Naive thymus-derived CD4-positive, alpha-beta T cell (primary cell): Measurements from ENCODE around the gene MTG1. TPM values are rescaled to one million over a fixed set of nuclear protein-coding genes. Genes with fewer than 3 reads are reported as not detected.
A peak's percentile ranks its signal among the peaks of the same experiment; 100 is the strongest.
"Not testable (repeated sequence)": the region's sequence is repeated elsewhere in the genome, so short reads cannot be mapped to it uniquely, and the experiment has no call there.

Experiments used
- ATAC-seq: fragments of 150-1000 bp; cut with Tn5 transposase; 2 replicates; pipeline ENCODE4 v1.10.0; 2021; ENCODE audit warnings: mild to moderate bottlenecking, moderate library complexity
- CTCF ChIA-PET: fragments of 350-600 bp; sonication (Branson Sonifier 250); formaldehyde crosslinking; loops from one replicate; lab custom pipeline; 2021; ENCODE audit warnings: antibody characterized with exemption; lab: Charles Lee
- POLR2A ChIA-PET: fragments of 350-600 bp; sonication (Branson Sonifier 250); formaldehyde crosslinking; loops from one replicate; lab custom pipeline; 2021; ENCODE audit warnings: antibody characterized with exemption, inconsistent platforms; lab: Charles Lee
- DNase-seq, 9 donors: peaks; one replicate each; pipeline versions ENCODE4 v3.0.0 to v3.0.0-alpha.2; 2020 to 2022; ENCODE audit warnings: mixed read lengths in 1 of 9
- H3K27ac ChIP-seq: one replicate; pipeline ENCODE4 v1.7.0; 2013; ENCODE audit warnings: mild to moderate bottlenecking, low read depth, low read length, moderate library complexity
- H3K27me3 ChIP-seq, 2 donors: one replicate each; pipeline ENCODE4 v1.7.0; 2013; ENCODE audit warnings: low read length in 2 of 2, mild to moderate bottlenecking in 2 of 2, moderate library complexity in 2 of 2; ENCODE audit not compliant: control insufficient read depth in 2 of 2, insufficient read depth in 2 of 2
- H3K36me3 ChIP-seq, 3 experiments: 1 replicate in 2 of 3; 2 replicates in 1 of 3; pipeline ENCODE4 v1.7.0; 2013; ENCODE audit warnings: low read length in 3 of 3, mild to moderate bottlenecking in 3 of 3, moderate library complexity in 1 of 3; ENCODE audit not compliant: insufficient read depth in 3 of 3, control insufficient read depth in 2 of 3
- H3K4me1 ChIP-seq, 2 donors: one replicate each; pipeline ENCODE4 v1.7.0; 2013; ENCODE audit warnings: low read length in 2 of 2, mild to moderate bottlenecking in 2 of 2, moderate library complexity in 1 of 2; ENCODE audit not compliant: control insufficient read depth in 2 of 2, insufficient read depth in 2 of 2
- H3K4me3 ChIP-seq: 2 replicates; pipeline ENCODE4 v1.7.0; 2013; ENCODE audit warnings: mild to moderate bottlenecking, low read length
- H3K9me3 ChIP-seq, 3 experiments: 1 replicate in 2 of 3; 2 replicates in 1 of 3; pipeline ENCODE4 v1.7.0; 2013; ENCODE audit warnings: low read length in 3 of 3; ENCODE audit not compliant: control insufficient read depth in 2 of 3
- H3K27ac Mint-ChIP-seq, 9 donors: one replicate each; pipeline ENCODE4 v1.8.0; 2020 to 2022; ENCODE audit warnings: mixed read lengths in 9 of 9, mild to moderate bottlenecking in 8 of 9, moderate library complexity in 5 of 9, inconsistent platforms in 2 of 9
- H3K27me3 Mint-ChIP-seq, 5 donors: one replicate each; pipeline ENCODE4 v1.8.0; 2021 to 2022; ENCODE audit warnings: mixed read lengths in 5 of 5, mild to moderate bottlenecking in 1 of 5
- H3K36me3 Mint-ChIP-seq, 5 donors: one replicate each; pipeline ENCODE4 v1.8.0; 2020 to 2022; ENCODE audit warnings: mixed read lengths in 5 of 5, mild to moderate bottlenecking in 3 of 5, inconsistent platforms in 1 of 5
- H3K4me1 Mint-ChIP-seq, 7 donors: one replicate each; pipeline ENCODE4 v1.8.0; 2020 to 2022; ENCODE audit warnings: mixed read lengths in 7 of 7, mild to moderate bottlenecking in 3 of 7, inconsistent platforms in 1 of 7
- H3K4me3 Mint-ChIP-seq, 10 donors: one replicate each; pipeline ENCODE4 v1.8.0; 2020 to 2022; ENCODE audit warnings: mild to moderate bottlenecking in 10 of 10, mixed read lengths in 10 of 10, moderate library complexity in 6 of 10, inconsistent platforms in 2 of 10
- H3K9me3 Mint-ChIP-seq, 11 donors: one replicate each; pipeline ENCODE4 v1.8.0; 2020 to 2022; ENCODE audit warnings: mixed read lengths in 11 of 11, mild to moderate bottlenecking in 4 of 11, inconsistent platforms in 1 of 11, moderate library complexity in 1 of 11
- intact Hi-C, 2 donors: fragments of 100-400 bp; cut with micrococcal nuclease; formaldehyde crosslinking; loops; one replicate each; pipeline ENCODE4 v1.15.1; 2023
- polyA plus RNA-seq, 2 donors: library from polyadenylated mRNA; unstranded; fragments of 300-500 nt; fragmentation: Illumina TruSeq; gene quantifications; one replicate each; pipeline ENCODE4 v1.2.3, GENCODE V29; 2021
- total RNA-seq, 6 experiments: library from RNA in 5 of 6; stranded (reverse) in 5 of 6; gene quantifications; 1 replicate in 5 of 6; 2 replicates in 1 of 6; pipeline ENCODE4 v1.2.3 and lab custom pipeline; 2021 to 2026

Gene MTG1
- total and polyA plus RNA-seq, 7 experiments from 2014 or later = 25.6 to 67.1 (median 51.2) TPM

GRCh38 chr10:133405844-133406527, 12.0 kb downstream of the MTG1 start:
- Mint-ChIP-seq H3K27me3 (no peaks in the 10 kb centered on the region), H3K27ac (no peak overlapping the region), H3K4me1 (peaks cover 26 to 56% (median 35%) of the 10 kb centered on the region in 7 donors), H3K36me3 (peaks cover 29 to 84% (median 72%) of the 10 kb centered on the region in 5 donors), H3K4me3 (no peak overlapping the region), H3K9me3 (peaks cover 0 to 23% (median 8%) of the 10 kb centered on the region in 11 donors)
- H3K27me3 ChIP-seq = no peaks in the 10 kb centered on the region
- no peak for DNase-seq
- peaks cover 0 to 7% (median 0%) of the 10 kb centered on the region in 3 experiments for H3K9me3 ChIP-seq
- no peak overlapping the region for H3K4me3 ChIP-seq
- ATAC-seq = no peak
- H3K4me1 ChIP-seq = no peaks in the 10 kb centered on the region
- POLR2A ChIA-PET = no interaction called here
- H3K36me3 ChIP-seq = peaks cover 5 to 71% (median 9%) of the 10 kb centered on the region in 3 experiments
- CTCF ChIA-PET = no interaction called here
- H3K27ac ChIP-seq = no peak overlapping the region
- intact Hi-C loops = no loop called here

- intact Hi-C loops = no loop called here
- peaks cover 49 to 85% (median 80%) of the 10 kb centered on the region in 5 donors for H3K36me3 Mint-ChIP-seq
- DNase-seq (no peak), ATAC-seq (no peak)
- POLR2A ChIA-PET = interaction anchor here (0.7 kb wide), 2 partner anchors 20 to 90 kb away, joined by 3 to 4 read pairs; no protein-coding TSS in a partner anchor
- H3K9me3 Mint-ChIP-seq = peaks cover 0 to 59% (median 28%) of the 10 kb centered on the region in 11 donors
- H3K27me3 Mint-ChIP-seq = no peaks in the 10 kb centered on the region
- H3K4me1 Mint-ChIP-seq = peaks cover 10 to 34% (median 18%) of the 10 kb centered on the region in 7 donors
- H3K4me1 ChIP-seq = no peaks in the 10 kb centered on the region
- H3K27ac ChIP-seq = no peak overlapping the region
- no peak overlapping the region for H3K4me3 Mint-ChIP-seq
- CTCF ChIA-PET = no interaction called here
- no peak overlapping the region for H3K4me3 ChIP-seq
- H3K27me3 ChIP-seq = no peaks in the 10 kb centered on the region
- peaks cover 0 to 23% (median 12%) of the 10 kb centered on the region in 3 experiments for H3K9me3 ChIP-seq
- peaks cover 18 to 63% (median 23%) of the 10 kb centered on the region in 3 experiments for H3K36me3 ChIP-seq
- peak overlapping the region in 2 of 9 donors; percentile 45 to 64 for H3K27ac Mint-ChIP-seq
Observed at GRCh38 chr10:133411523-133412380, 17.8 kb downstream of the MTG1 start.

DNA sequence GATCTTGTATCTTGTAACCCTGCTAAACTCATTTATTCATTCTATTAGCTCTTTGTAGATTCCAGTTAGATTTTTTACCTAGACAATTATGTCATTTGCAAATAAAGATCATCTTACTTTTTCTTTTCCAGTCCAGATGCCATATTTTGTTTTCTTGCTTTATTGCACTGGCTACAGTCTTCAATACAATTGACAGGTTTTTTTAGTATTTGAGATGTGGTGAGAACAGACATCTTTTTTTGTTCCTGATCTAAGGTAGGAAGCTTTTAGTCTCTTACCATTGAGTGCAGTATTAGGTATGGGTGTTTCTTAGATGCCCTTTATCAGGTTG, 18.4 kb downstream of the MTG1 start:
- Mint-ChIP-seq H3K4me3 (no peak overlapping the region), H3K36me3 (peaks cover 49 to 79% (median 74%) of the 10 kb centered on the region in 5 donors), H3K4me1 (peaks cover 4 to 29% (median 18%) of the 10 kb centered on the region in 7 donors), H3K27me3 (no peaks in the 10 kb centered on the region), H3K27ac (no peak overlapping the region), H3K9me3 (peaks cover 0 to 59% (median 28%) of the 10 kb centered on the region in 11 donors)
- POLR2A ChIA-PET = interaction anchor here (0.7 kb wide), 1 partner anchor 89 kb away, joined by 3 read pairs; no protein-coding TSS in a partner anchor
- intact Hi-C loops = no loop called here
- Histone ChIP-seq H3K4me3 (no peak overlapping the region), H3K27me3 (no peaks in the 10 kb centered on the region), H3K27ac (no peak overlapping the region), H3K4me1 (no peaks in the 10 kb centered on the region), H3K36me3 (peaks cover 18 to 63% (median 23%) of the 10 kb centered on the region in 3 experiments), H3K9me3 (peaks cover 0 to 23% (median 12%) of the 10 kb centered on the region in 3 experiments)
- DNase-seq (no peak), ATAC-seq (no peak)
- CTCF ChIA-PET = no interaction called here

- H3K27me3 ChIP-seq, ATAC-seq, H3K4me1 ChIP-seq, H3K27ac Mint-ChIP-seq, H3K27ac ChIP-seq, CTCF ChIA-PET, H3K27me3 Mint-ChIP-seq, H3K4me3 Mint-ChIP-seq, H3K4me3 ChIP-seq, intact Hi-C loops, POLR2A ChIA-PET, DNase-seq: not testable (repeated sequence)
- Mint-ChIP-seq H3K4me1 (peaks cover 2 to 12% (median 4%) of the 10 kb centered on the region in 7 donors), H3K9me3 (peaks cover 0 to 49% (median 23%) of the 10 kb centered on the region in 11 donors), H3K36me3 (peaks cover 40 to 63% (median 58%) of the 10 kb centered on the region in 5 donors)
- peaks cover 18 to 66% (median 23%) of the 10 kb centered on the region in 3 experiments for H3K36me3 ChIP-seq
- H3K9me3 ChIP-seq = peaks cover 0 to 23% (median 12%) of the 10 kb centered on the region in 3 experiments
Observed at GRCh38 chr10:133414401-133414800, 20.4 kb downstream of the MTG1 start.

- no peak for DNase-seq
- CTCF ChIA-PET = no interaction called here
- H3K27me3 ChIP-seq = no peaks in the 10 kb centered on the region
Observed at GRCh38 chr10:133415752-133416151, 21.8 kb downstream of the MTG1 start.

DNA sequence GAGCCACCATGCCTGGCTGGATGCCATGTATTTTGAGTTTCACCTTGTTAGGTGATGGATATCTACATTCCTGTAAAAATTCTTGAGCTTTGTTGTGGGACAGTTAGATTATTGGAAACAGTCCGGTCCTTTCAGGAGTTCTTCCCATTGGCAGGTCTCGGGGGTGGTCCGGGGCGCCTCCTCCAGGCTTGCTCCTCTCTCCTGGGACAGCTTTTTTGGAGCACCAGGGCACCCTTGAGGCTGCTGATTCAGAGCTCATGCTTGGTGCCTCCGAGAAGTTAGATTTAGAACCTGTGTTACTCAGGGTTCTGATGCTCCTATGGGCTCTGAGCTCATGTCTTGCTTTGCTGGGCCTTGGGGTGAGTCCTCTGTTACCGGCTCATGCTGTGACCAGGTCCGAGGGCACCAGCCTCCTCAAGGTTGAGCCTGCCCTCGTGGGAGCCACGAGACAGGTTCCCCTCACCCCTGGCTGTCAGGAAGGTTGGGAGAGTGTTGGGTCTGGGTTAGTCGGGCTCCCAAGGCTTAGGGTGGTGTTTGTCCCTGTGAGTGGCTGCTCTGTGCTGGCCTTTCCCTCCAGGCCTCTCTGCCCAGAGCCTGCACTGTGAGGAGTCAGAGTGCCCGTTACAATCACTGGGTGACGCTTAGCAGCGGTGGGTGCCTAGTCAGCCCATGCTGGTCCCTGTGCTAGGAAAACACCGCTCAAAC, 24.5 kb downstream of the MTG1 start:
- no peak for ATAC-seq
- CTCF ChIA-PET = no interaction called here

More at GRCh38 chr10:133415752-133416151, 21.8 kb downstream of the MTG1 start:
- H3K36me3 Mint-ChIP-seq = peaks cover 37 to 51% (median 45%) of the 10 kb centered on the region in 5 donors
- ATAC-seq = no peak
- no peaks in the 10 kb centered on the region for H3K27me3 Mint-ChIP-seq
- H3K4me3 Mint-ChIP-seq = no peak overlapping the region
- Histone ChIP-seq H3K36me3 (peaks cover 15 to 66% (median 20%) of the 10 kb centered on the region in 3 experiments), H3K27ac (no peak overlapping the region), H3K9me3 (peaks cover 0 to 18% (median 12%) of the 10 kb centered on the region in 3 experiments), H3K4me1 (no peaks in the 10 kb centered on the region), H3K4me3 (no peak overlapping the region)
- H3K27ac Mint-ChIP-seq = no peak overlapping the region
- H3K9me3 Mint-ChIP-seq = peaks cover 0 to 39% (median 21%) of the 10 kb centered on the region in 11 donors
- POLR2A ChIA-PET = no interaction called here
- intact Hi-C loops = no loop called here
- H3K4me1 Mint-ChIP-seq = peaks cover 0 to 7% (median 4%) of the 10 kb centered on the region in 7 donors

More for the DNA sequence above, 24.5 kb downstream of the MTG1 start:
- no peak overlapping the region for H3K27ac ChIP-seq
- no peak overlapping the region for H3K4me3 ChIP-seq
- H3K4me1 ChIP-seq = no peaks in the 10 kb centered on the region
- H3K4me1 Mint-ChIP-seq = peaks cover 0 to 5% (median 0%) of the 10 kb centered on the region in 7 donors
- H3K36me3 ChIP-seq = peaks cover 0 to 45% (median under 1%) of the 10 kb centered on the region in 3 experiments
- peaks cover 0 to 16% (median 0%) of the 10 kb centered on the region in 5 donors for H3K27me3 Mint-ChIP-seq
- POLR2A ChIA-PET = no interaction called here
- peaks cover 0 to 13% (median 6%) of the 10 kb centered on the region in 11 donors for H3K9me3 Mint-ChIP-seq
- H3K27me3 ChIP-seq = no peaks in the 10 kb centered on the region
- no peak overlapping the region for H3K27ac Mint-ChIP-seq
- H3K9me3 ChIP-seq = no peaks in the 10 kb centered on the region
- no peak overlapping the region for H3K4me3 Mint-ChIP-seq
- intact Hi-C loops = no loop called here
- H3K36me3 Mint-ChIP-seq = peaks cover 18 to 24% (median 20%) of the 10 kb centered on the region in 5 donors
- no peak for DNase-seq
